Epithelial cell of esophagus (primary cell): ENCODE measurements around the gene VN1R5.

Experiments used
- DNase-seq: peaks from one replicate; pipeline ENCODE4 v3.0.0; 2010; ENCODE audit warnings: low read depth
- H3K4me3 ChIP-seq: 2 replicates; pipeline ENCODE4 v1.5.1; 2011; ENCODE audit warnings: mild to moderate bottlenecking, low read length, control low read depth
- CTCF ChIP-seq: IDR thresholded peaks from 2 replicates; pipeline ENCODE4 v1.5.1; 2011; ENCODE audit warnings: low read depth, mild to moderate bottlenecking, low read length, control low read depth, inconsistent platforms; ENCODE audit not compliant: insufficient read depth; ENCODE audit errors: missing control alignments

VN1R5 gene

DNA sequence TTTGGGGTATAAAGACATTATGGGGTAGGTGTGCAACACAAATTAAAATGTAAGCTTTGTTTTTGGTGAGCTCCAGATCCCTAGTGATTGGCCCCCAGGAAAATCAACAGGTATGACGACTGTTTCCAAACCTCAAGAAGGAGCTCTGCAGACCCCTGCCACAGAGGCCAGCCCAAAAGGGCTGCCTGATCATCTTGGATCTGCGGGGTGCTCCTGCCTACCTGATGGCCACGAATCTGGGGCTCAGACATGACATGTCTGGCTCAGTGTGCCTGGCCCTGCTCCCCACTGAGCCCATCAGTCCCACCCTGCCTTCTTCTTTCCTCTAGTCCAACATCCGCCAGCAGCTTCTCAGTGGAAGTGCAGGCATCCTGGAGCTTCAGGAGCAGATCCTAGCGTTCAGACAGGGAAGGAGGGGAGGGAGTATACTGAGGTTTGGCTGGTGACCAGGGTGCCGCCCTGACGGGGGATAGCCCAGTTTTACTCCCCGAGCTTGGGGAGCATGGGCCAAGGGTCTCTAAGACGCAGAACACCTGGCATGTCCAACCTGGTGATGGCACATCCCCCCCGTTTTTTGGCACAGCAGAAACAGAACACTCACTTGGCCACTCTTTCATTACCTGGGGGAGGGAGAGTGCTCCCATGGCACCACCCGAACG is 44.0 kb downstream of the VN1R5 start:
- no peak for TF ChIP-seq CTCF
- no peak overlapping the region for H3K4me3 ChIP-seq
- DNase-seq: no peak

DNA sequence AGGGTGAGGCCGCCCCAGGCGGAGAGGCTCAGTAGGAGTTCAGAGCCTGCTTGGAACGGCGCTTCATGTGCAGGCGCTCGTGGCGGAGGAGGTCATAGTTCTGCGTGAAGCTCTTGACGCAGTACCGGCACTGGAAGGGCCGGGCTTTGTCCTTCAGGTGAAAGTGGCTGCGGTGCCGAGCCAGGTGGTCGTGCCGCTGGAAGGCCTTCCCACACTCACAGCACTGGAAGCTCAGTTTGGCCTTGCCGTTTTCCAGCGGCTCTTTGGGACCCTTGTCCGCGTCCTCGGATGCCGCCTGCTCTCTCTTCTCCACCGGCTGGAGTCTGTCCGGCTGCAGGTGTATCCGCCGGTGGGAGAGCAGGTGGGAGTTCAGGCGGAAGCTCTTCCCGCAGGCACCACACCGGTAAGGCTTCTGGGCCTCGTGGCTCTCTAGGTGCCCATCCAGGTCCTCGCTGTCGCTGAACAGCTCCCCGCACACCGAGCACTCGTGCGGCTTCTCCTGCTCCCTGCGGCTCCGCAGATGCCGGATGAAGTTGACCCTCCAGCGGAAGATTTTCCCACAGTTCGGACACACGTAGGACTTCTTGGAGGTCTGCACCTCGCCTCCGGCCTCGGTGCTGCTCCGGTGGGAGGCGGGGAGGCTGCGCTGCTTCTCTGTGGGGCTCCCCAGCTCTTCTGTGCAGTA is 44.8 kb downstream of the VN1R5 start:
- no peak for DNase-seq
- TF ChIP-seq CTCF: no peak
- no peak overlapping the region for H3K4me3 ChIP-seq

DNA sequence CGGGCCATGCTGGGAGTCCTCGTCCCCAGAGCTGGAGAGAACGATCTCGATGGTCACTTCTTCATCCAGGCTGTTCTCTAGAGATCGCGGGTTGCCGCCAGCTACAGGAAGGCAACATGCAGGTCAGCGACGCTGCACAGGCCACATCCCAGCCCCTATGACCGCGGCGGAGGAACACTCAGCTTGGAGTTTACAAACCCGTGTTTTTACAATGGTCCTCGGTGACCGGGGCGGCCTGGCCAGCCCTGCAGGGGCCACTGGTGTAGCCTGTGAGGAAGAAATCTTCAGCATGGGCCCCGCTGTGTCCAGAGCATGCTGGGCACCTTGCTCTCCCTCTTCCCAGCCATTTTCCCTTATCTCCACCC is 45.3 kb downstream of the VN1R5 start:
- no peak for TF ChIP-seq CTCF
- DNase-seq: no peak
- H3K4me3 ChIP-seq: no peak overlapping the region

DNA sequence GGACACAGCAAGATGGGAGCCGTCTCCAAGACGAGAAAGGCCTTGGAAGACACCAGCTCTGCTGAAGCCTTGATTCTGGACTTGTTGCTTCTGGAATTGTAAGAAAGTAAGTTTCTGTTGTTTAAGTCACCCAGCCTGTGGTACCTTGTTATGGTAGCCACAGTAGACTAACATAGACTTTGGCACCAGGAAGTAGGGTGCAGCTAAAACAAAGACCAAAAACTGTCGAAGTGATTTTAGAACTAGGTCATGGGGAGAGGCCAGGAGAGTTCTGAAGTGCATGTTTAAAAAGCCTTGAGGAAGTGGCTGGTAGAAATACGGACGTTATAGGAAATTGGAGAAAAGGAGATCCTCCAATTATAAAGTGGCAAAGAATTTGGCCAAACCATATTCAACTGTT is 47.3 kb downstream of the VN1R5 start:
- no peak for DNase-seq
- H3K4me3 ChIP-seq: no peak overlapping the region
- TF ChIP-seq CTCF: no peak

DNA sequence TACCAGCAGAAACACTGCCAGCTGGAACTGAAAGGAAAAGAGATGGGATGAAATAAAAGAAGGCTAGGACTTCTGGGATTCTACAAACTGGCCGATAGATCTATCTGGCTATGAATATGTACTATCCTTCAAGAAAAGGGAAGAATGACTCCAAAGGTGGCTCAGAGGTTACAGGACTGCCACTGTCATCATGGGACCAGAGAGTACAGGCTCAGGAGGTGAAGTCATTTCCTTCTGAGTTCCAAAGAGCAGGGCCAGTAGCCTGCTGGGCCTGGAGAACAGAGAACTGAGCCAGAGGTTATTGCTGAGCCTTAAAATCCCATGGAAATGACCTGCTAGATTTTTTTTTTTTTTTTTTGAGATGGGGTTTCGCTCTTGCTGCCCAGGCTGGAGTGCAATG is 48.2 kb downstream of the VN1R5 start:
- H3K4me3 ChIP-seq: no peak overlapping the region
- DNase-seq: no peak
- TF ChIP-seq CTCF: no peak
